Ishikawa (cell line): ENCODE data around the gene DCAF7.

Experiments
- CEBPB ChIP-seq: IDR thresholded peaks from 2 replicates; pipeline ENCODE4 v1.6.1; 2012
- CREB1 ChIP-seq: IDR thresholded peaks from 2 replicates; pipeline ENCODE4 v1.6.1; 2012; ENCODE audit warnings: low read depth
- EGR1 ChIP-seq: IDR thresholded peaks from 2 replicates; pipeline ENCODE4 v1.6.1; 2012
- EP300 ChIP-seq: IDR thresholded peaks from 2 replicates; pipeline ENCODE4 v1.6.1; 2012; ENCODE audit warnings: borderline replicate concordance
- FOXM1 ChIP-seq: IDR thresholded peaks from 2 replicates; pipeline ENCODE4 v1.6.1; 2012; ENCODE audit warnings: low read depth, borderline replicate concordance
- NFIC ChIP-seq: IDR thresholded peaks from 2 replicates; pipeline ENCODE4 v1.6.1; 2012
- RAD21 ChIP-seq: IDR thresholded peaks from 2 replicates; pipeline ENCODE4 v1.6.1; 2012; ENCODE audit warnings: low read depth
- TAF1 ChIP-seq: IDR thresholded peaks from 2 replicates; pipeline ENCODE4 v1.6.1; 2012; ENCODE audit warnings: low read depth, mild to moderate bottlenecking
- TCF12 ChIP-seq: IDR thresholded peaks from 2 replicates; pipeline ENCODE4 v1.6.1; 2012; ENCODE audit warnings: low read depth
- TEAD4 ChIP-seq: IDR thresholded peaks from 2 replicates; pipeline ENCODE4 v1.6.1; 2012
- YY1 ChIP-seq: IDR thresholded peaks from 2 replicates; pipeline ENCODE4 v1.6.1; 2012; ENCODE audit warnings: low read depth
- ZBTB7A ChIP-seq: IDR thresholded peaks from 2 replicates; pipeline ENCODE4 v1.6.1; 2012; ENCODE audit warnings: low read depth
- TF ChIP-seq, protein P1 (sequence below): IDR thresholded peaks from 2 replicates; pipeline ENCODE4 v1.6.1; 2012
- TF ChIP-seq, protein P2 (sequence below): IDR thresholded peaks from 2 replicates; pipeline ENCODE4 v1.6.1; 2012
- TF ChIP-seq, protein P3 (sequence below): IDR thresholded peaks from 2 replicates; pipeline ENCODE4 v1.6.1; 2012; ENCODE audit warnings: low read depth, mild to moderate bottlenecking

DCAF7 gene

DNA sequence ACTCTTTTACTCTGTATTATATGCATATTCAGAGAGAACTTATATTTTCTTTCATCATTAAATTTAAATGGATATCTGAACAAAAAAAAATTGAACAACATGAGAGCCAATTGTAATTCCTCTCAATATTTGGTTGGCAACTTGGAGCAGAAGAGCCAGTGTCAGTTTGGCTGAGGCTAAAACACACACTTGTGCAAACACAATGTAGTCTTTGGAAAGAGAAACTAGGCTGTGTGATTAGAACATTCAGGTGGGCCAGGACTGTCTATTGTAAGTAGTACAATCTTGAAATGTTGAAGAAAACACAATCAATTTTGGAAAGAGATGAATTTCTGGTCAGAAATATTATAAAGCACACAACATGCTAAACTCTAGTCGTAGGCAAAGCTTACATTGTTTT lies 17.0 kb downstream of the DCAF7 start:
- TF ChIP-seq CREB1, result no peak
- no peak for TF ChIP-seq EP300
- TF ChIP-seq, protein P1, sequence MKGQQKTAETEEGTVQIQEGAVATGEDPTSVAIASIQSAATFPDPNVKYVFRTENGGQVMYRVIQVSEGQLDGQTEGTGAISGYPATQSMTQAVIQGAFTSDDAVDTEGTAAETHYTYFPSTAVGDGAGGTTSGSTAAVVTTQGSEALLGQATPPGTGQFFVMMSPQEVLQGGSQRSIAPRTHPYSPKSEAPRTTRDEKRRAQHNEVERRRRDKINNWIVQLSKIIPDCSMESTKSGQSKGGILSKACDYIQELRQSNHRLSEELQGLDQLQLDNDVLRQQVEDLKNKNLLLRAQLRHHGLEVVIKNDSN, result no peak
- TF ChIP-seq EGR1, result no peak
- TF ChIP-seq RAD21, result no peak
- no peak for TF ChIP-seq TEAD4
- no peak for TF ChIP-seq NFIC
- no peak for TF ChIP-seq FOXM1
- TF ChIP-seq TCF12, result no peak
- TF ChIP-seq, protein P2, sequence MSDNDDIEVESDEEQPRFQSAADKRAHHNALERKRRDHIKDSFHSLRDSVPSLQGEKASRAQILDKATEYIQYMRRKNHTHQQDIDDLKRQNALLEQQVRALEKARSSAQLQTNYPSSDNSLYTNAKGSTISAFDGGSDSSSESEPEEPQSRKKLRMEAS, result no peak
- TF ChIP-seq CEBPB, result no peak
- TF ChIP-seq YY1, result no peak

DNA sequence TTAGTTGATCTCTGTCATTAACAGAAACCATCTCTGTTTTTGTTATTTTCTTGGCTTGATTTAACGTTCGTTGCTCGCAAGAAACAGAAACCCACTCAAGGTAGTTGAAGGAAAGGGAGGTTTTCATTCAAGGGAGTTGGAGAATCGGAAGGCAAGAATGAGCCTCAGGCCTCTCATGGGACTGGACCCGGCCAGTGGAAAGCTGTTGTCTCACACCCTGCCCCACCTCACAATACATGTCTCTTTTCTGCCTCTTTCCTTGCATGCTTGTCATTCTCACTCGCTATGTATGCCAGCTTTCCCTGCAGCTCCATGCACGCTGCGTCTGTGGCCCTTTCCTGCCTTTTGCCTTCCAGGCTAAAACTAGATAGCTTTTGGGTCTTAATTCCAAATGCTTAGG lies 18.3 kb downstream of the DCAF7 start:
- TF ChIP-seq, protein P3, sequence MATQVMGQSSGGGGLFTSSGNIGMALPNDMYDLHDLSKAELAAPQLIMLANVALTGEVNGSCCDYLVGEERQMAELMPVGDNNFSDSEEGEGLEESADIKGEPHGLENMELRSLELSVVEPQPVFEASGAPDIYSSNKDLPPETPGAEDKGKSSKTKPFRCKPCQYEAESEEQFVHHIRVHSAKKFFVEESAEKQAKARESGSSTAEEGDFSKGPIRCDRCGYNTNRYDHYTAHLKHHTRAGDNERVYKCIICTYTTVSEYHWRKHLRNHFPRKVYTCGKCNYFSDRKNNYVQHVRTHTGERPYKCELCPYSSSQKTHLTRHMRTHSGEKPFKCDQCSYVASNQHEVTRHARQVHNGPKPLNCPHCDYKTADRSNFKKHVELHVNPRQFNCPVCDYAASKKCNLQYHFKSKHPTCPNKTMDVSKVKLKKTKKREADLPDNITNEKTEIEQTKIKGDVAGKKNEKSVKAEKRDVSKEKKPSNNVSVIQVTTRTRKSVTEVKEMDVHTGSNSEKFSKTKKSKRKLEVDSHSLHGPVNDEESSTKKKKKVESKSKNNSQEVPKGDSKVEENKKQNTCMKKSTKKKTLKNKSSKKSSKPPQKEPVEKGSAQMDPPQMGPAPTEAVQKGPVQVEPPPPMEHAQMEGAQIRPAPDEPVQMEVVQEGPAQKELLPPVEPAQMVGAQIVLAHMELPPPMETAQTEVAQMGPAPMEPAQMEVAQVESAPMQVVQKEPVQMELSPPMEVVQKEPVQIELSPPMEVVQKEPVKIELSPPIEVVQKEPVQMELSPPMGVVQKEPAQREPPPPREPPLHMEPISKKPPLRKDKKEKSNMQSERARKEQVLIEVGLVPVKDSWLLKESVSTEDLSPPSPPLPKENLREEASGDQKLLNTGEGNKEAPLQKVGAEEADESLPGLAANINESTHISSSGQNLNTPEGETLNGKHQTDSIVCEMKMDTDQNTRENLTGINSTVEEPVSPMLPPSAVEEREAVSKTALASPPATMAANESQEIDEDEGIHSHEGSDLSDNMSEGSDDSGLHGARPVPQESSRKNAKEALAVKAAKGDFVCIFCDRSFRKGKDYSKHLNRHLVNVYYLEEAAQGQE, result no peak
- TF ChIP-seq CREB1 (no peak), NFIC (no peak), FOXM1 (no peak), TCF12 (no peak)
- TF ChIP-seq, protein P2, result no peak

DNA sequence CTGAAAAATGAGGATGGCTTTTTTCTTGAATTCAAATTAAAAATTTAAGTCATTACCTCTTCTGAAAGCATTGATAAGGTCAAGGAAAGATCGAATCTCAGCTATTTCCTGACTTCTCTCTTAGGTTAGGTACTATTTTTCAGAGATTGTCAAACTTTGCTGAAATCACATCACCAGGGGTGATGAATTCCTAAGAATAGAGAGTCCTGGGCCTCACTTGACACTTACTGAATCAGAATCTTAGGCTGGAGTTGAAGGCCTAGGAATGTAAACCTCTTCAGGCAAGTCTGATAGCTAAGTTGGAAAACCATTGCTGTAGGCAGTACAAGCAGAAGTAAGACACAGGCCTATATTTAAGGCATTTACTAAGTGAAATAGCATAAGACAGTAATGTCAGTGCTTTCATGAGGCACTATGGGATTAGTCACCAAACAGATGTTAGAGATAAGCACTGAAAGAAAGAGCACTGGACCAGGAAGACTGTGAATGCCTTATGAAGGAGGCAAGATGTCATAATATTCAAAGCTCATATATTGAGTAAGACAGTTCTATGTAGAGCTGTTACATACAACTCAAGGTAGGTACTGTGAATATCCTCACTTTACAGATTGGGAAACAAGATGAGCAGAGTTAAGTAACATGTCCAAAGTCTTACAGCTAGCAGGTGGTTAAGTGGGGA lies 21.5 kb downstream of the DCAF7 start:
- no peak for TF ChIP-seq ZBTB7A
- TF ChIP-seq NFIC, result no peak
- no peak for TF ChIP-seq TEAD4
- no peak for TF ChIP-seq YY1
- TF ChIP-seq EP300, result no peak
- no peak for TF ChIP-seq CREB1
- no peak for TF ChIP-seq EGR1

DNA sequence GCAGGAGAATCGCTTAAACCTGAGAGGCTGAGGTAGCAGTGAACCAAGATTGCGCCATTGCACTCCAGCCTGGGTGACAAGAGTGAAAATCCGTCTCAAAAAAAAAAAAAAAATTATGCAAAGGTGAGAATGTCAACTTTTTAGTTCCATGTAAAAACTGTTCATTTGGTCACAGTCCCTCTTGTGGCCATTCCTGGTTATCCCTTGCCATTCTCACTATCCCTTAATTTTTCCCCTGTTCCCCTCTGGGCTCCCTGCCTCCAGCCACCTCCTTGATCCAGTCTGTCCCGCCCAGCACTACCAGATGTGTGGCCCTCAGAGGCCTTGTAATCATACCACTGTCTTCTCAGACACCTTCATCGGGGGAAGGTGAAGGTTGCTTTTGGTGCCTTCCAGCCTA lies 23.4 kb downstream of the DCAF7 start:
- TF ChIP-seq TCF12, result no peak
- TF ChIP-seq NFIC, result no peak
- TF ChIP-seq ZBTB7A, result no peak
- no peak for TF ChIP-seq CREB1
- TF ChIP-seq EGR1, result no peak
- TF ChIP-seq, protein P1, result no peak
- no peak for TF ChIP-seq TEAD4
- no peak for TF ChIP-seq TAF1
- no peak for TF ChIP-seq RAD21
- no peak for TF ChIP-seq YY1
- no peak for TF ChIP-seq EP300
- TF ChIP-seq, protein P2, result no peak
- TF ChIP-seq CEBPB, result no peak
- no peak for TF ChIP-seq FOXM1
- TF ChIP-seq, protein P3, result no peak

DNA sequence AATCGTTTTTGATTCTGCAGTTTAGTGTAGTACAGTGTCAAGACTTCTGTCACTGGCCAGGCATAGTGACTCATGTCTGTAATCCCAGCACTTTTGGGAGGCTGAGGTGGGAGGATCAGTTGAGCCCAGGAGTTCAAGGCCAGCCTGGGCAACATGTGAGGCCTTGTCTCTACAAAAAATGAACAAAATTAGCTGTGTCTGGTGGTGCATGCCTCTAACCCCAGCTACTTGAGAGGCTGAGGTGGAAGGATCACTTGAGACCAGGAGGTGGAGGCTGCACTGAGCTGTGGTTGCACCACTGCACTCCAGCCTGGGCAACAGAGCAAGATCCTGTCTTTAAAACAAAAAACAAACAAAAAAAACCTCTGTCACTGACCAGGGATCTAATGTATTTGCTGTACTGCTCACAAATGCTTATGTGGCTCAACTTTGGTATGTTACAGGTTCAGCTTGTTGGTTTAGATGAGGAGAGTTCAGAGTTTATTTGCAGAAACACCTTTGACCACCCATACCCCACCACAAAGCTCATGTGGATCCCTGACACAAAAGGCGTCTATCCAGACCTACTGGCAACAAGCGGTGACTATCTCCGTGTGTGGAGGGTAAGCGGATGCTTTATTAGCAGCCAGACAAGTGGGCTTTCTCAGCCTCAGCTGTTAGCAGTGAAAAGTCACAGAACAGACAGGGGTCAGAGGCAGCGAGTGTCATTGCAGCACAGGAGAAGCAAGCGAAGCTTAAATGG lies 27.9 kb downstream of the DCAF7 start:
- no peak for TF ChIP-seq EP300
- TF ChIP-seq TCF12, result no peak
- TF ChIP-seq TEAD4, result no peak
- no peak for TF ChIP-seq CEBPB
- no peak for TF ChIP-seq TAF1
- TF ChIP-seq, protein P3, result no peak
- TF ChIP-seq RAD21, result no peak
